ENCODE results near the gene MGST3. TPM values are rescaled to one million over a fixed set of nuclear protein-coding genes. Genes with fewer than 3 reads are reported as not detected.
A peak's percentile ranks its signal among the peaks of the same experiment; 100 is the strongest.

MGST3 gene
- total RNA-seq, 1 donor from 2014 or later: 133 TPM

- no peak overlapping the region for H3K4me3 Mint-ChIP-seq
- no peaks in the 10 kb centered on the region for H3K9me3 Mint-ChIP-seq
- TF ChIP-seq, protein P1, sequence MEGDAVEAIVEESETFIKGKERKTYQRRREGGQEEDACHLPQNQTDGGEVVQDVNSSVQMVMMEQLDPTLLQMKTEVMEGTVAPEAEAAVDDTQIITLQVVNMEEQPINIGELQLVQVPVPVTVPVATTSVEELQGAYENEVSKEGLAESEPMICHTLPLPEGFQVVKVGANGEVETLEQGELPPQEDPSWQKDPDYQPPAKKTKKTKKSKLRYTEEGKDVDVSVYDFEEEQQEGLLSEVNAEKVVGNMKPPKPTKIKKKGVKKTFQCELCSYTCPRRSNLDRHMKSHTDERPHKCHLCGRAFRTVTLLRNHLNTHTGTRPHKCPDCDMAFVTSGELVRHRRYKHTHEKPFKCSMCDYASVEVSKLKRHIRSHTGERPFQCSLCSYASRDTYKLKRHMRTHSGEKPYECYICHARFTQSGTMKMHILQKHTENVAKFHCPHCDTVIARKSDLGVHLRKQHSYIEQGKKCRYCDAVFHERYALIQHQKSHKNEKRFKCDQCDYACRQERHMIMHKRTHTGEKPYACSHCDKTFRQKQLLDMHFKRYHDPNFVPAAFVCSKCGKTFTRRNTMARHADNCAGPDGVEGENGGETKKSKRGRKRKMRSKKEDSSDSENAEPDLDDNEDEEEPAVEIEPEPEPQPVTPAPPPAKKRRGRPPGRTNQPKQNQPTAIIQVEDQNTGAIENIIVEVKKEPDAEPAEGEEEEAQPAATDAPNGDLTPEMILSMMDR (conservative IDR thresholded peaks at IDR 0.05): no peak
- peaks cover 17% of the 10 kb centered on the region for H3K4me1 Mint-ChIP-seq (ENCODE audit: unreplicated experiment)
- no peaks in the 10 kb centered on the region for H3K27me3 Mint-ChIP-seq
- H3K27ac Mint-ChIP-seq: no peak overlapping the region
- DNase-seq (ENCODE audit: extremely low spot score, unreplicated experiment): no peak
- H3K36me3 Mint-ChIP-seq: no peaks in the 10 kb centered on the region
These were observed 996 bp upstream of the MGST3 start for GRCh38 chr1:165629848-165630628.

GRCh38 chr1:165631342-165632151 lies 513 bp downstream of the MGST3 start:
- TF ChIP-seq, protein P1 (conservative IDR thresholded peaks at IDR 0.05): peak; percentile 24
- peak; percentile 75 for DNase-seq (ENCODE audit: extremely low spot score, unreplicated experiment)

GRCh38 chr1:165632152-165632469 lies 1.1 kb downstream of the MGST3 start:
- H3K27ac Mint-ChIP-seq: no peak overlapping the region
- no peak for DNase-seq (ENCODE audit: extremely low spot score, unreplicated experiment)

More at GRCh38 chr1:165631342-165632151, 513 bp downstream of the MGST3 start:
- Mint-ChIP-seq H3K4me1 (ENCODE audit: unreplicated experiment) (peaks cover 26% of the 10 kb centered on the region), H3K9me3 (no peaks in the 10 kb centered on the region), H3K36me3 (no peaks in the 10 kb centered on the region), H3K27me3 (no peaks in the 10 kb centered on the region), H3K4me3 (no peak overlapping the region), H3K27ac (no peak overlapping the region)

DNA sequence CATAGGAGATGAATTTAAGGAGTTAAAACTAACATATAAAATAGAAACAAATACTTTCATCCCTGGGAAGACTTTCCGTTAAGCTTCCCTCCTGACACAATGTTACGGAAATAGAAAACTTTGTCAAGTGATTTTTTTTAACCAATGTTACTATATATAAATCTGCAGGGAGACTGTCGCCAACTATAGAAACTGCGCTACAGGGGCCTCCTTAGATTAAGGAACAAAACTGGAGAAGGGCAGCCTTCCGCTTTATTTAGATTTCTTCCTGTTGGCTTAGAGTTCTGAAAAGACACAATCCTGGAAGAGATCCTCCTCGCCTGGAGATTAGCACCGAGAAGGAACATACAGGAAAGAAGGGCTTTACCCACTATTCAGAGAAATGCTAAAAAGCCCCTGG lies 1.5 kb downstream of the MGST3 start:
- Mint-ChIP-seq H3K36me3 (no peaks in the 10 kb centered on the region), H3K27ac (no peak overlapping the region), H3K4me3 (no peak overlapping the region), H3K27me3 (no peaks in the 10 kb centered on the region), H3K9me3 (no peaks in the 10 kb centered on the region), H3K4me1 (ENCODE audit: unreplicated experiment) (peaks cover 35% of the 10 kb centered on the region)
- TF ChIP-seq, protein P1 (conservative IDR thresholded peaks at IDR 0.05): no peak
- no peak for DNase-seq (ENCODE audit: extremely low spot score, unreplicated experiment)

More at GRCh38 chr1:165632152-165632469, 1.1 kb downstream of the MGST3 start:
- Mint-ChIP-seq H3K4me1 (ENCODE audit: unreplicated experiment) (peaks cover 31% of the 10 kb centered on the region), H3K4me3 (no peak overlapping the region), H3K36me3 (no peaks in the 10 kb centered on the region), H3K27me3 (no peaks in the 10 kb centered on the region), H3K9me3 (no peaks in the 10 kb centered on the region)
- TF ChIP-seq, protein P1 (conservative IDR thresholded peaks at IDR 0.05): no peak

DNA sequence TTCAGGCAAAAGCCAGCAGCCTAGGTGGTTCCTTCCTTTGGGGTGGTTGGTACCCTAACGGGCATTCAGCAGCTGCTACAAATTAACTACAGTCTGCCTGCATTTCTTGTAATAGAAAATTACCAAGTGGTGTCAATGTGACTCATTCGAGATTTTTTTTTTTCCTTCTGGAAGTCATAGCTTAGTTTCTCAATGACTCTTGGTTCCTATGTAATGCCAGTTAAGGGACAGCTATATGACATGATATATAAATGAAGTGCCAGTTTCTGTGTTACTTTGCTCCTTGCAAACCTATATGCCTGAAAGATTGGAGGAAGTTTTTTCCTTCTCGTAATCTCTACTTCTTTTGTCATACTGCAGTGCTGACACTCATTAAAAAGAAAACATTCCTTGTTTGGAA lies 2.6 kb downstream of the MGST3 start:
- Mint-ChIP-seq H3K27me3 (no peaks in the 10 kb centered on the region), H3K36me3 (no peaks in the 10 kb centered on the region), H3K4me1 (ENCODE audit: unreplicated experiment) (peaks cover 36% of the 10 kb centered on the region), H3K4me3 (peak overlapping the region; percentile 72), H3K27ac (peak overlapping the region; percentile 28), H3K9me3 (no peaks in the 10 kb centered on the region)
- TF ChIP-seq, protein P1 (conservative IDR thresholded peaks at IDR 0.05): no peak
- no peak for DNase-seq (ENCODE audit: extremely low spot score, unreplicated experiment)
